CD4-positive, alpha-beta T cell treated with Interferon alpha-2 for 1 hour (primary cell): ENCODE results near the gene CCDC187.

Experiments used
- DNase-seq, 2 donors: peaks; one replicate each; pipeline ENCODE4 v3.0.0-alpha.2; 2020 to 2022

Gene CCDC187

GRCh38 chr9:136222906-136223285 lies 81.0 kb downstream of the CCDC187 start:
- no peak for DNase-seq

DNA sequence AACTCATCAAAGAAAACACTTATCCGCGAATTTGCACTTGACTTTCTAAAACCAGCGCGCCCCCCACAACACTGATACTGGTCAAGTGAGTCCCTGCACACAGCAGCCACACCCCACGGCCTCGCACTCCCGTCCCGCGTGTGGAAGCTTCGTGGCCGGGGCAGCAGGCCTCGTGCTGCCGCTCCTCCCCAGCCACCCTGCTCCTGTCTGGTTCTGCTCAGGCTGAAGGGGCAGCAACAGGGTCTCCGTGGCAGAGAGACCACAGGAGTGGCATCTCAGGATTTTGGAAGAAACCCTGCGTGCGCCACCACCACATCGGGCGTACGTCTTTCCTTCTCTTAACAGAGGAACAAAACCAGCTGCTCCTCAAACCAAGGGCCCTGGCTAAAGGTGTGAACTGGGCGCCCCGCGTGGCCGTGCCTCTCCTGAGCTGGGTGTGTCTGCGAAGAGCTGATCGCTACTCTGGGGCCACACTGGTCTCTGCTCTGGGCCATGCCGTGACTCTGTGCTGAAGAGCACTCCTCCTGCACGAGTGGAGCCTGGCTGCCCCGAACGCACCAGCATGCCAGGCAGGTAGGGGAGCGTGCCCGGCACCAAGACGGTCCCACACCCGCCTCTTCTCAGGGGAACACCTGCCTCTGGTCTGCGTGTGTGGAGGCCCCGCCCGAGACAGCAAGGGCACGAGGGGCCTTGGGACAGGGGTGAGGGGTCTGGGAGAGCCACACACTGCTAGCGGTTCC lies 81.6 kb downstream of the CCDC187 start:
- DNase-seq: no peak

GRCh38 chr9:136220017-136220729 lies 83.7 kb downstream of the CCDC187 start:
- DNase-seq: peak in 1 of 2 donors; percentile 43

DNA sequence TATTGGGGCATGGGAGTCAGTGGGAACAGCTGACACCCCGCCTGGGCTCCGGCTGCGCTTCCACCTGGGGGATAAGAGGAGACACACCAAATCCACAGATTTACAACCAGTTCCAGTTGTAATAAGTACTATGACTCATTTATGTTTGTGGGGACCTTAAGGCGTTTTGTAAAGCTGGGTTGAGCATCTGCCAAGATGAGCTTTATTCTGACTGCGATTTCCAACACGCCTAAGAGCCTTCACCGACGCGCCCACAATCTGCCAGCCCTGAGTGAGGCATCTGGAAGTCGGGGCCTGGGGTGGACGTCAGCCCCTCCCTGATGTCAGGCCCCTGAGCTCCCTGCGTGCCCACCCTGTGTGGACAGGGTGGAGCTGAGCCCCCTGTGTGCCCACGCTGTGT lies 84.6 kb downstream of the CCDC187 start:
- DNase-seq: no peak

DNA sequence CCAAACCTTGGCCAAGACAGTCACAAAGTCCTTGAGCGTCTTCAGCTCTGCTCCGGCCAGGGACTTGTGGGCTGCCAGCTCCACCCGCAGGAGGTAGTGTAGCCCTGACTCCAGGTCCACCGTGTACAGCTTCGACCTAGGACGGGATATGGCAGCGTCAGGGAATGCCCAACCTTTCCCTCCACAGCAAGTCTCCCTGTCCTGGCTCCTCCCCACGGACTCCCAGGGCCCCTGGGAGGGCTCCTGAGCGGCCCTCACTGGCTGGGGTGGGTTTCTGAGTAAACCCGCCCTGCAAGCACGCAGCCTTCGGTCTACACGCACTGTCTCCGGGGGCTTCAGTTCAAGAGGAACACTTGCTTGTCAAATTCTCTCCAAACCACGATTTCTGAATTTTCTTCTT lies 85.2 kb downstream of the CCDC187 start:
- no peak for DNase-seq

DNA sequence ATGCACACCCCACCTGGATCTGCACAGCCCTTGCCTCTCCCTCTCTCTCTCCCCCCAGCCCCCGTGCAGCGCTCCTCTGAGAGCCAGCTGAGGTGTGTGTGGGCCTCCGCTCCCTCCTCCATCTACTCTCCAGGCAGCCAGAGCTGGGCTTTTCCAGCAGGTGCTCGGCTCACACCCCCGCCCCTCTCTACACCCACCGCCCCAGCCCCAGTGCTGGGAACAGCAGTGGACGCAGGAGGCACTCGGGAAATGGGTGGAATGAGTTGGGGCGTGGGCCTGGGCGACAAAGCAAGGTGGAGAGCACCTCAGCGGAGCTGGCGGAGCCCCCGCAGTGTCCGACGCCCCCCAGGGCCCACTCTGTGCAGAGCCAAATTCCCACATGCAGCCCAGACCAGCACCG lies 85.6 kb downstream of the CCDC187 start:
- DNase-seq: no peak

GRCh38 chr9:136216541-136217244 lies 87.2 kb downstream of the CCDC187 start:
- DNase-seq: no peak

DNA sequence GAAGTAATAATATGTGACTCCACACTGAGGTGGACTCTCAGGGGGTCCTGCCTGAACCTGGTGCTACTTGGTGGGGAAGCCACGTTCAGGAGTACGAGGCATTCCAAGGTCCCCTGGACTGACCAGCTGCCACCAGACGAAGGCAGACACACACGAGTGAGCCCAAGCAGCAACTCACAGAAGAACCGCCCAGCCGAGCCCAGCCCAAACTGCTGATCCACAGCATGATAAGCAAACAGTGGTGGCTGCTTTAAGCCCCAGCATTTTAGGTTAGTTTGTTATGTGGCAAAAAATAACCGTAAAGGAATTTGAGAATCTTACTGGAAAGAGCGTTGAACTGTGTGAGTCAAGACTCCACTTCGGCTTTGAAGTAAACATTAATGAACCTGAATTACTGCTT lies 90.2 kb downstream of the CCDC187 start:
- no peak for DNase-seq

- DNase-seq: no peak
These were observed 91.4 kb downstream of the CCDC187 start for GRCh38 chr9:136212345-136212950.

- DNase-seq: no peak
These were observed 92.2 kb downstream of the CCDC187 start for GRCh38 chr9:136211441-136212344.

- DNase-seq: no peak
These were observed 92.9 kb downstream of the CCDC187 start for GRCh38 chr9:136211006-136211405.

DNA sequence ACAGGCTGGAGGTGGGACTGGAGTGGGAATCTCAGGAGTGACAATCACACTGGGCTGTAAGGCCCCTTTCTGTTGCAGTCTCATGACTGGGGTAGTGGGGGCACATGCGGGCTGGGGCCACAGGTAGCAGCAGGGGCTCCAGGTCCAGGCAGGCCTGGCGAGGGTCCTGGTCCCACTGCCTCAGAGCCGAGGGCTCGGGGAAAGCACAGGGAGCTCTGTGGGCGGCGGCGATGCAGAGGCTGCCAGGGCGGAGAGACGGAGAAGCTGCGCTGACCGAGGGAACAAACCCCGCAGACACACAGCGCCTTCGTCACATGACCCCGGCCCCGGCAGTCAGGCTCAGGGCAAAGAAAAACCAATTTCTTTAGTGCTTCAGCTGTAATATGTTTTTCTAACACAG lies 93.6 kb downstream of the CCDC187 start:
- DNase-seq: no peak

GRCh38 chr9:136209786-136210185 lies 94.1 kb downstream of the CCDC187 start:
- DNase-seq: no peak

DNA sequence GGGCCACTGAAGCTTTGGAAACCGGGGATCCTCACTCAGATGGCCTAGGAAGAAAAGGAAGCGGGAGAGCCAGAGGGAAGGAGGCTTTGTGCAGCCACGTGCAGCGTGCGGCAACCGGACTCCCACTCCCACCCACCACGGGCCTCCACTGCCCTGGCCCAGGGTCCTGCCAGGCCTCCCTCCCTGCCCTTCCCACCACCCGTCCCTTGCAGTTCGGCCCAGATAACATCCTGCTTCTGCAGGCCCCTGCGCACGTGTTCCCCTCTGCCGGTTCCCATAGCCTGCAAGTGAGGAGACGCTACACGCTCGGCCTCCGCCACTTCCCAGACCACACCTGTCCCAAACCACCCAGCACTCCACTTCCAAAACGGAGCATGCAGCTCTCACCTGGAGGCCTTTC lies 94.7 kb downstream of the CCDC187 start:
- no peak for DNase-seq

DNA sequence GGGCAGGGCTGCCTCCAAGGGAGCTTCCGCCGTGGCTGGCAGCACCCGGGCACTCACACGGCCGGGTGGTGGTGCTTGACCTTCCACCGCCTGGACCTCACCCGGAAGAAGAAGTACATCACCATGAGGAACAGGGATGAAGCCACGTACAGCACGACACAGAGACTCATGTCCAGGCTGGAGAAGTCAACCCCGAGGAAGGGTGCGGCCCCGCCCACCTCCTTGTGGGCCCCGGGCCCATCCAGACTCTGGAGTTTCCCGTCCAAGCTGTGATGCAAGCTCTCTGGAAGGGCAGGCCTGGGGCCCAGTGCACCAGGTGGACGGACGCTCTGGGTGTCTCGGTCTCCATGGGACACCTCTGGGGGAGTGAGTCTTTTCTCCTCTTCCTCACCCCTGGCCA lies 95.2 kb downstream of the CCDC187 start:
- no peak for DNase-seq

DNA sequence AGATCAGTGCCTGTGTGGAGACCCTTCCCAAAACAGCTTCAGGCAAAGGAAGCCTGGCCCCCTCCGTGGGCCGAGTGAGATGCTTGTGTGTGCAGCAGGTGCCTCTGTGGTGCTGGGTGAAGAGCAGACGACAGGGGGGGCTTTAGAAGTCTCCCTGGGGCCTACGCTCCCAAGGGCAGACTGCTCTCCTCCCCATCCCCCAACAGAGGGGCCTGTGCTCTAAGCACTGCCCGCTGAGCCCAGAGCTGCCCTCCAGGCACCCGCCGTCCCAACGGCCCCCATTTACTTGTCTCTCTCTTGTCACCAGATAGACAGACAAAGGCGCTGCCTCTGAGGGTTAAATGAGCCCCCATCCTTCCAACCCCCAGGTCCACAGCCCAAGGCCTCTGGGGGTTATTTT lies 96.3 kb downstream of the CCDC187 start:
- no peak for DNase-seq

GRCh38 chr9:136206602-136207275 lies 97.2 kb downstream of the CCDC187 start:
- DNase-seq: no peak

DNA sequence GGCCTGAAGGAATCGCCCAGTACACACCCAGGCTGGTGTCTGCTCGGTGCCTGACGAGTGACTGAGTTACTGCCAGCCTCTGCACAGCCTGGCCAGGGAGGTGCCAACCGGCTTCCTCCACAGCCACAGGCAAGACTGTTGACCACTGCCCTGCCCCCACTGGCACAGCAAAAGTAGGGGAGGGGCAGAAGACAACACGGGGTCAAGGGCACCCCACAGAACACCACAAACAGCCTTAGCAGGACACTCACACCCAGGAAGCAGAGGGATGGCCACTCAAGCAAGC lies 98.2 kb downstream of the CCDC187 start:
- no peak for DNase-seq

DNA sequence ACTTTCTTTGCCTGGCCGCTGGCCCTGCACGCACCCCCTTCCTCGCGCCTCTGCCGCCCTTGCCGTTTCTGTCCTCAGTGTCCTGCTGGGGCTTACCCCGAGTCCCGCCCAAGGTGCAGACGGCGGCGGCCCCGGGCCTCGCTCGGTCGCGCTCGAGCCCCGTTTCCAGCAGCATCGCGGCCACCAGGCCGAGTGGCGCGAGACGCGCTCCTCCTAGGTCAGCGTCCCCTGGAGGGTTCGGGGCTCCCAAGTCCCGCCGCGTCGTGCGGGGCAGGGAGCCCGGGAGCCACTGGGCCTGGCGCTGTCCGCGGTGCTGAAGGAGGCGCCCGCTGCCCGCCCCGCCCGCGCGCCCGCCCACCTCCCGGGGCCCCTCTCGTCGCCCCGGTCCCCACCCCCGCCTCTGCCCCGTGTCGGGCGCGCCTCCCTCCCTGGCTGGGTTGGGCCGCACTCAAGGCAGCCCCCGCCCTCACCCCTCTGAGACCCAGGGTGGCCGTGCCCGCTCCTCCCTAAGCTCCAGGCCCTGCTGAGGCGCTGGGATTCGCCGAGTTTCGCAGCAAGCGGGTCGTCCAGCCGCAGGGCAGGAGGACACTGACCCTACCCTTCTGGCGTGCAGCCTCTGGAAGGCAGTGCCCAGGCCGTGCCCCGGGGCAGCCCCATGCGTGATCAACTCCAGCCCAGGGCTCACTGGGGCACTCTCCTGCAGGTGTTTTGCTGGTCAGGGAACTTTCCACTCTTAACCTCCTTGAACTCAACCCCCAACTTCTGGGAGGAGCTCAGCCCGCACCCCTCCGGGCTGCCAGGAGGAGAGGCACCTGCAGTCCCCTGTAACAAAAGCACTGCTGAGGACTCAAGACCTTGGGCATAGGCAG lies 98.8 kb downstream of the CCDC187 start, which contains the start of gene LHX3:
LHX3 (minus strand) TSS at position 291 of the 869 bp plus-strand sequence; CDS start at position 175, 116 bp downstream.
- peak in 1 of 2 donors; percentile 16 for DNase-seq

- DNase-seq: no peak
These were observed 99.6 kb downstream of the CCDC187 start for GRCh38 chr9:136204145-136204805.
